Spleen (tissue), 11 donors: ENCODE results near the gene PCDHGB6. TPM values are rescaled to one million over a fixed set of nuclear protein-coding genes. Genes with fewer than 3 reads are reported as not detected.

Source experiments
- DNase-seq: peaks from one replicate; pipeline ENCODE4 v3.0.0-alpha.2; 2020
- H3K27ac ChIP-seq, 8 donors: fragments of 200-600 bp; sonication (generic) in 7 of 8; 1 replicate in 4 of 8; 2 replicates in 4 of 8; pipeline versions ENCODE4 v1.5.0 to v1.8.0; 2016 to 2021; ENCODE audit warnings: inconsistent platforms in 4 of 8, mild to moderate bottlenecking in 4 of 8, moderate library complexity in 1 of 8
- H3K27me3 ChIP-seq, 7 donors: fragments of 200-600 bp; sonication (generic) in 6 of 7; replicated peaks in 1 of 7; 1 replicate in 4 of 7; 2 replicates in 3 of 7; pipeline versions ENCODE4 v1.5.0 to v1.8.0; 2016 to 2021; ENCODE audit warnings: inconsistent platforms in 3 of 7, mild to moderate bottlenecking in 1 of 7
- H3K36me3 ChIP-seq, 6 donors: fragments of 200-600 bp; sonication (generic) in 5 of 6; 1 replicate in 4 of 6; 2 replicates in 2 of 6; pipeline versions ENCODE4 v1.5.0 to v1.8.0; 2016 to 2021; ENCODE audit warnings: inconsistent platforms in 2 of 6
- H3K4me1 ChIP-seq, 6 donors: fragments of 200-600 bp; sonication (generic) in 5 of 6; 1 replicate in 3 of 6; 2 replicates in 3 of 6; pipeline versions ENCODE4 v1.5.0 to v1.8.0; 2016 to 2021; ENCODE audit warnings: inconsistent platforms in 3 of 6
- H3K4me3 ChIP-seq, 8 donors: fragments of 200-600 bp; sonication (generic) in 7 of 8; 1 replicate in 4 of 8; 2 replicates in 4 of 8; pipeline versions ENCODE4 v1.5.0 to v1.8.0; 2016 to 2021; ENCODE audit warnings: inconsistent platforms in 4 of 8, mild to moderate bottlenecking in 4 of 8, moderate library complexity in 2 of 8
- H3K9me3 ChIP-seq, 8 donors: fragments of 200-600 bp; sonication (generic) in 7 of 8; 1 replicate in 4 of 8; 2 replicates in 4 of 8; pipeline versions ENCODE4 v1.5.0 to v1.8.0; 2016 to 2021; ENCODE audit warnings: inconsistent platforms in 4 of 8
- POLR2A ChIP-seq, 3 donors: fragments of 450-650 bp; IDR thresholded peaks; one replicate each; pipeline ENCODE4 v1.5.1; 2017; ENCODE audit warnings: antibody characterized with exemption in 3 of 3, mild to moderate bottlenecking in 1 of 3
- POLR2AphosphoS5 ChIP-seq, 3 donors: sonication (generic); formaldehyde crosslinking; IDR thresholded peaks; one replicate each; pipeline ENCODE4 v1.5.1; 2017; ENCODE audit warnings: antibody characterized with exemption in 3 of 3
- WGBS, 5 donors: extraction: QIAGEN DNeasy Blood & Tissue Kit in 3 of 5; methylation state at CpG; one replicate each; pipeline versions ENCODE4 v1.1.5 to v1.1.7; 2013 to 2018; 5-methylcytosine and 5-hydroxymethylcytosine counted together
- intact Hi-C: fragments of 100-400 bp; cut with DNase I; formaldehyde crosslinking; loops from one replicate; pipeline ENCODE4 v1.15.0; 2023; ENCODE audit warnings: low total_unique reads
- polyA plus RNA-seq, 3 donors: library from polyadenylated mRNA; stranded (reverse); fragments of 200-250 nt; gene quantifications; one replicate each; pipeline ENCODE4 v1.2.1, GENCODE V29; 2013
- total RNA-seq, 7 donors: library from RNA; depleted of rRNA in 3 of 7; stranded (reverse); fragments of >200 nt in 3 of 7; fragmentation: NEBNext Ultra II Directional in 4 of 7; extraction: Animal tissue kit (Norgen Biotek cat#: 25700) in 4 of 7; gene quantifications; one replicate each; pipeline versions ENCODE4 v1.1.0 to v1.2.1, GENCODE V29; 2016 to 2021
- TF ChIP-seq, protein P1 (sequence below), 11 experiments: fragments of 200-600 bp in 7 of 11; fragments of 450-650 bp in 4 of 11; sonication (generic) in 4 of 11; IDR thresholded peaks in 8 of 11; conservative IDR thresholded peaks in 3 of 11; 1 replicate in 7 of 11; 2 replicates in 4 of 11; pipeline versions ENCODE4 v1.4.0 to v1.8.0; 2016 to 2021; ENCODE audit warnings: antibody characterized with exemption in 11 of 11, inconsistent platforms in 4 of 11, mild to moderate bottlenecking in 1 of 11
- donor health status: healthy with polysubstance abuse.
- donor health status: DM: no; HTN: no; CAD: no; lungs with moderate emphysema.
- donor health status: DM: no; HTN: no; CAD: no.
- donor health status: Bipolar disorder and iron deficiency.
- donor health status: healthy.
- donor health status: DM: no; HTN: no; CAD: no.
- donor health status: DM: yes; HTN: yes; CAD: no.

PCDHGB6 gene
- total and polyA plus RNA-seq, 10 donors = 0.13 to 6.8 (median 4.7) TPM

DNA sequence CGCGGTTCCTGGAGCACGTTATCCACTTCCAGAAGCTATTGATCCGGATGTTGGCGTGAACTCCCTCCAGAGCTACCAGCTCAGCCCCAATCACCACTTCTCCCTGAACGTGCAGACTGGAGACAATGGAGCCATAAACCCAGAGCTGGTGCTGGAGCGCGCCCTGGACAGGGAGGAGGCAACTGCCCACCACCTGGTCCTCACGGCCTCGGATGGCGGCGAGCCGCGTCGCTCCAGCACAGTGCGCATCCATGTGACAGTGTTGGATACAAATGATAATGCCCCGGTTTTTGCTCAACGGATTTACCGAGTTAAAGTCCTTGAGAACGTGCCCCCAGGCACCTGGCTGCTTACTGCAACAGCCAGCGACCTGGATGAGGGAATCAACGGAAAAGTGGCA, 4.4 kb upstream of the PCDHGB6 start:
- Histone ChIP-seq H3K27me3 (peaks cover 0 to 97% (median 25%) of the 10 kb centered on the region in 7 donors), H3K4me1 (no peaks in the 10 kb centered on the region), H3K27ac (no peak overlapping the region), H3K36me3 (peaks cover 0 to 7% (median 0%) of the 10 kb centered on the region in 6 donors), H3K4me3 (peak overlapping the region in 1 of 8 donors; percentile 61), H3K9me3 (peaks cover 7 to 100% (median 92%) of the 10 kb centered on the region in 8 donors)
- TF ChIP-seq, protein P1, sequence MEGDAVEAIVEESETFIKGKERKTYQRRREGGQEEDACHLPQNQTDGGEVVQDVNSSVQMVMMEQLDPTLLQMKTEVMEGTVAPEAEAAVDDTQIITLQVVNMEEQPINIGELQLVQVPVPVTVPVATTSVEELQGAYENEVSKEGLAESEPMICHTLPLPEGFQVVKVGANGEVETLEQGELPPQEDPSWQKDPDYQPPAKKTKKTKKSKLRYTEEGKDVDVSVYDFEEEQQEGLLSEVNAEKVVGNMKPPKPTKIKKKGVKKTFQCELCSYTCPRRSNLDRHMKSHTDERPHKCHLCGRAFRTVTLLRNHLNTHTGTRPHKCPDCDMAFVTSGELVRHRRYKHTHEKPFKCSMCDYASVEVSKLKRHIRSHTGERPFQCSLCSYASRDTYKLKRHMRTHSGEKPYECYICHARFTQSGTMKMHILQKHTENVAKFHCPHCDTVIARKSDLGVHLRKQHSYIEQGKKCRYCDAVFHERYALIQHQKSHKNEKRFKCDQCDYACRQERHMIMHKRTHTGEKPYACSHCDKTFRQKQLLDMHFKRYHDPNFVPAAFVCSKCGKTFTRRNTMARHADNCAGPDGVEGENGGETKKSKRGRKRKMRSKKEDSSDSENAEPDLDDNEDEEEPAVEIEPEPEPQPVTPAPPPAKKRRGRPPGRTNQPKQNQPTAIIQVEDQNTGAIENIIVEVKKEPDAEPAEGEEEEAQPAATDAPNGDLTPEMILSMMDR (IDR thresholded peaks at IDR 0.05 in 8 of 11, conservative IDR thresholded peaks at IDR 0.05 in 3 of 11) = no peak
- no peak for TF ChIP-seq POLR2A (IDR thresholded peaks at IDR 0.05)
- no peak for TF ChIP-seq POLR2AphosphoS5 (IDR thresholded peaks at IDR 0.05)
- intact Hi-C loops = no loop called here
- WGBS, 5 donors = 28 to 41% (median 34%) methylated on average over 20 to 22 of the region's 22 CpGs
- DNase-seq = no peak

DNA sequence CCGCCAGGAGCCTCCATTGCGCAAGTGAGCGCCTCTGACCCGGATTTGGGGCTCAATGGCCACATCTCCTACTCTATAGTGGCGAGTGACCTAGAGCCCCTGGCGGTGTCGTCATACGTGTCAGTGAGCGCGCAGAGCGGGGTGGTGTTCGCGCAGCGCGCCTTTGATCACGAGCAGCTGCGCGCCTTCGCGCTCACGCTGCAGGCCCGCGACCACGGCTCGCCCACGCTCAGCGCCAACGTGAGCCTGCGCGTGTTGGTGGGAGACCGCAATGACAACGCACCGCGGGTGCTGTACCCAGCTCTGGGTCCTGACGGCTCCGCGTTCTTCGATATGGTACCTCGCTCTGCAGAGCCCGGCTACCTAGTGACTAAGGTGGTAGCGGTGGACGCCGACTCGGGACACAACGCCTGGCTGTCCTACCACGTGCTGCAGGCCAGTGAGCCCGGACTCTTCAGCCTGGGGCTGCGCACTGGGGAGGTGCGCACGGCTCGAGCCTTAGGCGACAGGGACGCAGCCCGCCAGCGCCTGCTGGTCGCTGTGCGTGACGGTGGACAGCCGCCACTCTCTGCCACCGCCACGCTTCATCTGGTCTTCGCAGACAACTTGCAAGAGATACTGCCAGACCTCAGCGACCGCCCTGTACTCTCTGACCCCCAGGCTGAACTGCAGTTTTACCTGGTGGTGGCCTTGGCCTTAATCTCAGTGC, 1.9 kb downstream of the PCDHGB6 start:
- no peak for DNase-seq
- 26 to 45% (median 35%) methylated on average over 17 to 64 of the region's 64 CpGs for WGBS, 5 donors

DNA sequence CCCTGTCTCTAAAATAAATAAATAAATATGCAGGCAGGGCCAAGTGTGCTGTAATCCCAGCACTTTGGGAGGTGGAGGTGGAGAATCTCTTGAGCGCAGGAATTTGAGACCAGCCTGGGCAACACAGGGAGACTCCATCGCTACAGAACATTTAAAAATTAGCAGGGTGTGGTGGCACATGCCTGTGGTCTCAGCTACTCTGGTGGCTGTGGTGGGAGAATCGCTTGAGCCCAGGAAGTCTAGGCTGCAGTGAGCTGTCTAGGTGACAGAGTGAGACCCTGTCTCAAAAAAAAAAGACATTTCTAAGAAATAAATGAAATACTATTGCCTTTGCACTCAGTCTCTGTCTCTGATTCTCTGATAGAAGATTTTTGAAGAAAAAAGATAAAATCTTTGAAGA, 3.8 kb downstream of the PCDHGB6 start:
- WGBS, 5 donors = 60 to 82% (median 73%) methylated on average over 3 of the region's 3 CpGs
- H3K27me3 ChIP-seq = peaks cover 0 to 99% (median 38%) of the 10 kb centered on the region in 7 donors
- intact Hi-C loops = no loop called here
- no peak overlapping the region for H3K4me3 ChIP-seq
- peaks cover 0 to 6% (median 0%) of the 10 kb centered on the region in 6 donors for H3K36me3 ChIP-seq
- H3K27ac ChIP-seq = no peak overlapping the region
- TF ChIP-seq POLR2AphosphoS5 (IDR thresholded peaks at IDR 0.05) (no peak), POLR2A (IDR thresholded peaks at IDR 0.05) (no peak)
- TF ChIP-seq, protein P1 (IDR thresholded peaks at IDR 0.05 in 8 of 11, conservative IDR thresholded peaks at IDR 0.05 in 3 of 11) = no peak
- DNase-seq = no peak
- H3K4me1 ChIP-seq = peaks cover 0 to 21% (median 2%) of the 10 kb centered on the region in 6 donors
- H3K9me3 ChIP-seq = peaks cover 4 to 98% (median 91%) of the 10 kb centered on the region in 8 donors

More for the DNA sequence above, 1.9 kb downstream of the PCDHGB6 start:
- Histone ChIP-seq H3K27ac (no peak overlapping the region), H3K4me3 (peak overlapping the region in 1 of 8 donors; percentile 27), H3K9me3 (peaks cover 4 to 99% (median 93%) of the 10 kb centered on the region in 8 donors), H3K4me1 (peaks cover 0 to 15% (median 2%) of the 10 kb centered on the region in 6 donors), H3K36me3 (peaks cover 0 to 6% (median 0%) of the 10 kb centered on the region in 6 donors), H3K27me3 (peaks cover 0 to 99% (median 38%) of the 10 kb centered on the region in 7 donors)
- TF ChIP-seq POLR2A (IDR thresholded peaks at IDR 0.05) (no peak), POLR2AphosphoS5 (IDR thresholded peaks at IDR 0.05) (no peak)
- TF ChIP-seq, protein P1 (IDR thresholded peaks at IDR 0.05 in 8 of 11, conservative IDR thresholded peaks at IDR 0.05 in 3 of 11) = no peak
- intact Hi-C loops = no loop called here

DNA sequence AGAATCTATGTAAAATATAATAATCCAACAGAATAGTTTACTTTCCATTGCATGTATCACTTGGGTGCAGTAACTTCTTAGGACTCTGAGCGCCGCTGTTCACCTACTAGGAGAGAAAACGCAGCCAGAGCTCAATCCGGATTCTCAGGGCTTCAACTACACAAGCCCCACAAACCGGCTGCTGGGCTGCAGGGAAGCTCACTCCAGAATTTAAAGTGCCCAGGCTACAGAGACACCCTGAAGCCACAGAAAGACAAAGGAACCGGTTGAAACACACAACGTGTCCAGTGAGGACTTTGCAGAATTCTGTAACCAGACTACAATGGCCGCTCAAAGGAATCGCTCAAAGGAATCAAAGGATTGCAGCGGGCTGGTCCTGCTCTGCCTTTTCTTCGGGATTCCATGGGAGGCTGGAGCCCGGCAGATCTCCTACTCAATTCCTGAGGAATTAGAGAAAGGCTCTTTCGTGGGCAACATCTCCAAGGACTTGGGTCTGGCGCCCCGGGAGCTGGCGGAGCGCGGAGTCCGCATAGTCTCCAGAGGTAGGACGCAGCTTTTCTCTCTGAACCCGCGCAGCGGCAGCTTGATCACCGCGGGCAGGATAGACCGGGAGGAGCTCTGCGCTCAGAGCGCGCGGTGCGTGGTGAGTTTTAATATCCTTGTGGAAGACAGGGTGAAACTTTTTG, 5.2 kb downstream of the PCDHGB6 start, which contains the start of gene PCDHGA10:
Gene PCDHGA10, plus strand, starts transcription at position 134 of the 686 bp plus-strand sequence. Its CDS starts 189 bp downstream, at position 323.
- peaks cover 0 to 21% (median 5%) of the 10 kb centered on the region in 6 donors for H3K4me1 ChIP-seq
- 12 to 16% (median 14%) methylated on average over 25 to 31 of the region's 31 CpGs for WGBS, 5 donors
- no peak for TF ChIP-seq POLR2AphosphoS5 (IDR thresholded peaks at IDR 0.05)
- TF ChIP-seq, protein P1 (IDR thresholded peaks at IDR 0.05 in 8 of 11, conservative IDR thresholded peaks at IDR 0.05 in 3 of 11) = peak in 9 of 11 experiments; percentile 3 to 65 (median 44)
- no peak for TF ChIP-seq POLR2A (IDR thresholded peaks at IDR 0.05)
- no peak within 1 kb of the TSS for H3K27ac ChIP-seq
- peaks cover 4 to 98% (median 88%) of the 10 kb centered on the region in 8 donors for H3K9me3 ChIP-seq
- DNase-seq = no peak
- peaks cover 0 to 6% (median 0%) of the 10 kb centered on the region in 6 donors for H3K36me3 ChIP-seq
- H3K4me3 ChIP-seq = peak within 1 kb of the TSS; percentile 11 to 60 (median 32)
- intact Hi-C loops = no loop called here
- H3K27me3 ChIP-seq = peaks cover 0 to 99% (median 30%) of the 10 kb centered on the region in 7 donors
